ENCODE measurements around the gene GLIS1. TPM values are rescaled to one million over a fixed set of nuclear protein-coding genes. Genes with fewer than 3 reads are reported as not detected.

GLIS1 gene
- polyA plus RNA-seq, 1 donor from 2014 or later = not detected

- Histone ChIP-seq H4K20me1 (ENCODE audit: insufficient read depth) (no peaks in the 10 kb centered on the region), H3K27ac (ENCODE audit: low read length) (no peak overlapping the region), H3K9me3 (ENCODE audit: low read length) (no peaks in the 10 kb centered on the region), H3K4me3 (ENCODE audit: low read length) (no peak overlapping the region), H3K79me2 (replicated peaks; ENCODE audit: insufficient read depth, low read length) (no peaks in the 10 kb centered on the region), H3K4me2 (ENCODE audit: low read length) (no peak overlapping the region), H3K36me3 (ENCODE audit: insufficient read depth, low read length) (no peaks in the 10 kb centered on the region), H2AFZ (ENCODE audit: low read depth, low read length) (no peak overlapping the region), H3F3A (ENCODE audit: insufficient read depth, low read length, poor library complexity, severe bottlenecking) (no peaks in the 10 kb centered on the region), H3K9me2 (ENCODE audit: insufficient read depth, low read length) (no peaks in the 10 kb centered on the region), H3K27me3 (ENCODE audit: insufficient read depth, low read depth, low read length) (no peaks in the 10 kb centered on the region), H3K9ac (ENCODE audit: low read length) (no peak overlapping the region)
- no peak for TF ChIP-seq EP300 (conservative IDR thresholded peaks at IDR 0.05; ENCODE audit: poor library complexity, severe bottlenecking)
Measured at GRCh38 chr1:53510215-53510614, 228.7 kb downstream of the GLIS1 start.

- no peak overlapping the region for H3K9ac ChIP-seq (ENCODE audit: low read length)
- no peaks in the 10 kb centered on the region for H3K27me3 ChIP-seq (ENCODE audit: insufficient read depth, low read depth, low read length)
- no peak overlapping the region for H3K4me2 ChIP-seq (ENCODE audit: low read length)
- H3K36me3 ChIP-seq (ENCODE audit: insufficient read depth, low read length) = no peaks in the 10 kb centered on the region
- H4K20me1 ChIP-seq (ENCODE audit: insufficient read depth) = no peaks in the 10 kb centered on the region
- no peaks in the 10 kb centered on the region for H3K9me3 ChIP-seq (ENCODE audit: low read length)
- no peak overlapping the region for H3K4me3 ChIP-seq (ENCODE audit: low read length)
- TF ChIP-seq TAF1 (IDR thresholded peaks at IDR 0.05; ENCODE audit: low read depth) = no peak
- no peak for TF ChIP-seq SMC3 (conservative IDR thresholded peaks at IDR 0.05; ENCODE audit: poor library complexity)
- no peak for TF ChIP-seq EP300 (conservative IDR thresholded peaks at IDR 0.05; ENCODE audit: poor library complexity, severe bottlenecking)
- no peak for TF ChIP-seq MXI1 (conservative IDR thresholded peaks at IDR 0.05; ENCODE audit: poor library complexity, severe bottlenecking)
- no peak for TF ChIP-seq REST (IDR thresholded peaks at IDR 0.05; ENCODE audit: borderline replicate concordance)
- TF ChIP-seq POLR2AphosphoS5 (IDR thresholded peaks at IDR 0.05) = no peak
- TF ChIP-seq RAD21 (conservative IDR thresholded peaks at IDR 0.05) = no peak
- no peak for TF ChIP-seq CTCF (IDR thresholded peaks at IDR 0.05; ENCODE audit: poor library complexity, severe bottlenecking)
- H3F3A ChIP-seq (ENCODE audit: insufficient read depth, low read length, poor library complexity, severe bottlenecking) = no peaks in the 10 kb centered on the region
- no peaks in the 10 kb centered on the region for H3K9me2 ChIP-seq (ENCODE audit: insufficient read depth, low read length)
- H2AFZ ChIP-seq (ENCODE audit: low read depth, low read length) = no peak overlapping the region
- no peaks in the 10 kb centered on the region for H3K79me2 ChIP-seq (replicated peaks; ENCODE audit: insufficient read depth, low read length)
- no peak overlapping the region for H3K27ac ChIP-seq (ENCODE audit: low read length)
Measured at GRCh38 chr1:53509775-53510174, 229.2 kb downstream of the GLIS1 start.

DNA sequence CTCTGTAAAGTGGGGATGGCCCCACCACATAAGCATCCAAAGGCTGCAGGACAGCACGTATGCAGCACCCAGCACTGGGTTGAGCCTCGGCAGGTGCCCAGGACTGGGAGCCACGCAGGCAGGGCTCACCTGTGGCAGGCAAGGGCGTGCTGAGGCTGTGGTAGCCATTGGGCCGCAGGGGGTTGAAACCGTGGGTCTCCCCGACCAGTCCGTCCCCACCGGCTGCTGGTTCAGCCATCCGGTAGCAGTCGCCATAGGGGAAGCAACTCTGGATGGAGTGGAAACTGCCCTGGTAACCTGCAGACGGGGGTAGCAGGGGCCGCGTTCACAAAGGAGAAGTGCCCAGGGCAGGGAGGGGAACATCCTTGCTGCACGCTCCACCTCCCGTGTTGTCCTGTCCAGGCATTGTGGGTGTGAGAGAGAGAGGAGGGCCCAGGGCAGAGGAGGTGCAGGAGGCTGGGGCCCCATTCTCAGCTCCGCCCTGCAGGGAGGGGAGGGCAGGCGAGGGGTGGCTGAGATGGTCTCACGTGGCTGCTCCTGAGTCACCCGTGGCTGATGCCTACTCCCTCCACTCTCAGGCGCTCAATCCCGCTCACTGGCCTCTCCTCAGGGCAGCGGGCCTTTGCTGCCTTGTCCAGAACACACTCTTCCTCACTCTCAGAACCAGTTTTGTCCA lies 229.8 kb downstream of the GLIS1 start:
- Histone ChIP-seq H3K9me2 (ENCODE audit: insufficient read depth, low read length) (no peaks in the 10 kb centered on the region), H4K20me1 (ENCODE audit: insufficient read depth) (no peaks in the 10 kb centered on the region), H3K9me3 (ENCODE audit: low read length) (no peaks in the 10 kb centered on the region), H3K36me3 (ENCODE audit: insufficient read depth, low read length) (no peaks in the 10 kb centered on the region), H3K27ac (ENCODE audit: low read length) (no peak overlapping the region), H3K4me2 (ENCODE audit: low read length) (no peak overlapping the region), H3K9ac (ENCODE audit: low read length) (no peak overlapping the region), H3K79me2 (replicated peaks; ENCODE audit: insufficient read depth, low read length) (no peaks in the 10 kb centered on the region), H3K4me3 (ENCODE audit: low read length) (no peak overlapping the region), H2AFZ (ENCODE audit: low read depth, low read length) (no peak overlapping the region), H3K27me3 (ENCODE audit: insufficient read depth, low read depth, low read length) (no peaks in the 10 kb centered on the region), H3F3A (ENCODE audit: insufficient read depth, low read length, poor library complexity, severe bottlenecking) (no peaks in the 10 kb centered on the region)
- TF ChIP-seq TAF1 (IDR thresholded peaks at IDR 0.05; ENCODE audit: low read depth) (no peak), MXI1 (conservative IDR thresholded peaks at IDR 0.05; ENCODE audit: poor library complexity, severe bottlenecking) (no peak), EP300 (conservative IDR thresholded peaks at IDR 0.05; ENCODE audit: poor library complexity, severe bottlenecking) (no peak), CTCF (IDR thresholded peaks at IDR 0.05; ENCODE audit: poor library complexity, severe bottlenecking) (no peak), RAD21 (conservative IDR thresholded peaks at IDR 0.05) (no peak), POLR2AphosphoS5 (IDR thresholded peaks at IDR 0.05) (no peak), REST (IDR thresholded peaks at IDR 0.05; ENCODE audit: borderline replicate concordance) (no peak), EZH2 (IDR thresholded peaks at IDR 0.05; ENCODE audit: borderline replicate concordance, insufficient read depth, low read length, poor library complexity, severe bottlenecking) (no peak), SMC3 (conservative IDR thresholded peaks at IDR 0.05; ENCODE audit: poor library complexity) (no peak)

All from neural cell (in vitro differentiated cells).